ENCODE measurements around the gene ATP5F1D. TPM values are rescaled to one million over a fixed set of nuclear protein-coding genes. Genes with fewer than 3 reads are reported as not detected.

ATP5F1D gene
- total RNA-seq, 1 experiment from 2014 or later = 53.1 TPM

DNA sequence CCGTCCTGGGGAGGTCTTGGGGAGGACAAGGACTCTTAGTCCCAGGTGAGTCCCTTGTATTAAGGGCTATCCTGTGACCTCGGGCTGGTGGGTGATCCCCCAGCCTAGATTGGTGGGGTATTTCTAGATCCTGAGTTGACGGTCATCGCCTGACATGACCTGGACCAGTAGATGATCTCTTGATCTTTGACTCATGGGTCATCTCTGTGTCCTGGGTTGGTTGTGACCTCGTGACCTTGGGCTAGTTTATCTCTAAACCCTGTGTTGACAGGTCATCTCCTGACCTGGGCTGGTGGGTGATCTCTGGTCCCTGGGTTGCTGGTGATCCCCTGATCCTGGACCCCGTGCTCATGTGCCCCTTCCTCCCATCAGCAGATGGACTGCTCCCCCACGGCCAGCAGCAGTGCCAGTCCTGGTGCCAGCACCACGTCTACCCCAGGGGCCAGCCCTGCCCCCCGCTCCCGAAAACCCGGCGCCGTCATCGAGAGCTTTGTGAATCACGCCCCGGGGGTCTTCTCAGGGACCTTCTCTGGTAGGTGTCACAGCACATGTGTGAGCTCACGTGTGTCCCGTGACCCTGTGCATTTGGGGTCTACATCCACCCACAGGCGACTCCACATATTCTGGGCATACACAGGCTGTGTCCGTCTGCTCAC, 13.1 kb downstream of the ATP5F1D start:
- DNase-seq = no peak
- Histone ChIP-seq H3K4me3 (ENCODE audit: insufficient read depth, low read depth, low read length) (no peak overlapping the region), H3K36me3 (replicated peaks; ENCODE audit: control insufficient read depth, insufficient read depth, low read length) (peaks cover 19% of the 10 kb centered on the region), H3K27me3 (ENCODE audit: control insufficient read depth, insufficient read depth, low read length) (no peaks in the 10 kb centered on the region)

DNA sequence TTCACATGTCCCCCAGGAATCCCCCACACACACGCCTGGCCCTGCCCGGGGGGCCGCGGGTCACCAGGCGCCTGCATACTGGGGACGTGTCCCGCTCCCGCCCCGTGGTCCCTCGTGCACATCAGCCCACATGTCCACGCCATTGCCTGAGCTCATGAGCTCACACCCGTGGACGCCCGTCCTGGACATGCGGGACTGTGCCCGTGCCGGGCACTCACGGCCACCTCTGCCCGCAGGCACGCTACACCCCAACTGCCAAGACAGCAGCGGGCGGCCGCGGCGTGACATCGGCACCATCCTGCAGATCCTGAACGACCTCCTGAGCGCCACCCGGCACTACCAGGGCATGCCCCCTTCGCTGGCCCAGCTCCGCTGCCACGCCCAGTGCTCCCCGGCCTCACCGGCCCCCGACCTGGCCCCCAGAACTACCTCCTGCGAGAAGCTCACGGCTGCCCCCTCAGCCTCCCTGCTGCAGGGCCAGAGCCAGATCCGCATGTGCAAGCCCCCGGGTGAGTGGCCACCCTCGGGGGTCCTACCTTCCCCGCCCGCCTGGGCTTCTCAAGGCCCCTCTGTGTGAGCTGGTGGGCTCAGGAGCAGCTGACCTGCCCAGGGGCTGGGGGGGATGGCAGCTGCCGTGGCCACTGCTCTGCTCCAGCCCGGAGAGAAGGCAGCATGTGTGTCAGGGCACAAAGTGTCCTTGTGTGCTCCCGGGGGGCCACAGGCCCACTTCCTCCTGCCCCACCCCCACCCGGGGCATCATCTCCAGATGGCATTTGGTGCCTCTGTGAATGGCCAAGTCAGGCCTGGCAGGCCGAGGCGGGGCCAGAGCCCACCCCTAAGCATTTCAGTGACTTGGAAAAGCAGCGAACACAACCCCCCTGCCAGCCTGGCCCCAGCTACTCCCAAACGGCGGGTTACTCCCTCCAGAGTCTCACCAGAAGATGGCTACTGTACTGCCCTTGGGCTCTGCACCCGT, 13.9 kb downstream of the ATP5F1D start:
- Histone ChIP-seq H3K4me3 (ENCODE audit: insufficient read depth, low read depth, low read length) (no peak overlapping the region), H3K27me3 (ENCODE audit: control insufficient read depth, insufficient read depth, low read length) (no peaks in the 10 kb centered on the region), H3K36me3 (replicated peaks; ENCODE audit: control insufficient read depth, insufficient read depth, low read length) (peaks cover 19% of the 10 kb centered on the region)
- DNase-seq = no peak

DNA sequence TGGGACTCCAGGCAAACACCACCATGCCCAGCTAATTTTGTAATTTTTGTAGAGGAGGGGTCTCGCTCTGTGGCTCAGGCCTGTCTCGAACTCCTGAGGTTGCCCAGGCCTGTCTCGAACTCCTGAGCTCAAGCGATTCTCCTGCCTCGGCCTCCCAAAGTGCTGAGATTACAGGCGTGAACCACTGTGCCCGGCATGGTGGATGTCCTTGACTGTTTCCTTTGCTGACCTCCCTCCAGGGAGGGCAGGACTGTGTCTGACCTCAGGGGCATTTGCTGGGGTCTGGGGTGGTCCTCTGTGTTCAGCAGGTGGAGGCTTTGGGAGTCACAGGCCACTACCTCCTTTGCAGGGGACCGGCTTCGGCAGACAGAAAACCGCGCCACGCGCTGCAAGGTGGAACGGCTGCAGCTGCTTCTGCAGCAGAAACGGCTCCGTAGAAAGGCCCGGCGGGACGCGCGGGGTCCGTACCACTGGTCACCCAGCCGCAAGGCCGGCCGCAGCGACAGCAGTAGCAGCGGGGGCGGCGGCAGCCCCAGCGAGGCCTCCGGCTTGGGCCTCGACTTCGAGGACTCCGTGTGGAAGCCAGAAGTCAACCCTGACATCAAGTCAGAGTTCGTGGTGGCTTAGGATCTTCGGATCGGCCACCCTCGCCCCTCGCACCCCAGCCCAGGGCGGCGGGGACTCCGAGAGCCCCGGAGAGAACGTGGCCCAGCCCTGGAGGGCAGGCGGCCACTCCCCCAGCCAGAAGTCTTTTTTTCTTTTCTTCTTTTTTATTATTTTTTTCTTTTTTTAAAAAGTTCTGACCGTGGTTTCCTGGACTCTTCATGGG, 15.3 kb downstream of the ATP5F1D start:
- no peaks in the 10 kb centered on the region for H3K27me3 ChIP-seq (ENCODE audit: control insufficient read depth, insufficient read depth, low read length)
- H3K36me3 ChIP-seq (replicated peaks; ENCODE audit: control insufficient read depth, insufficient read depth, low read length) = peaks cover 19% of the 10 kb centered on the region
- no peak overlapping the region for H3K4me3 ChIP-seq (ENCODE audit: insufficient read depth, low read depth, low read length)
- no peak for DNase-seq

DNA sequence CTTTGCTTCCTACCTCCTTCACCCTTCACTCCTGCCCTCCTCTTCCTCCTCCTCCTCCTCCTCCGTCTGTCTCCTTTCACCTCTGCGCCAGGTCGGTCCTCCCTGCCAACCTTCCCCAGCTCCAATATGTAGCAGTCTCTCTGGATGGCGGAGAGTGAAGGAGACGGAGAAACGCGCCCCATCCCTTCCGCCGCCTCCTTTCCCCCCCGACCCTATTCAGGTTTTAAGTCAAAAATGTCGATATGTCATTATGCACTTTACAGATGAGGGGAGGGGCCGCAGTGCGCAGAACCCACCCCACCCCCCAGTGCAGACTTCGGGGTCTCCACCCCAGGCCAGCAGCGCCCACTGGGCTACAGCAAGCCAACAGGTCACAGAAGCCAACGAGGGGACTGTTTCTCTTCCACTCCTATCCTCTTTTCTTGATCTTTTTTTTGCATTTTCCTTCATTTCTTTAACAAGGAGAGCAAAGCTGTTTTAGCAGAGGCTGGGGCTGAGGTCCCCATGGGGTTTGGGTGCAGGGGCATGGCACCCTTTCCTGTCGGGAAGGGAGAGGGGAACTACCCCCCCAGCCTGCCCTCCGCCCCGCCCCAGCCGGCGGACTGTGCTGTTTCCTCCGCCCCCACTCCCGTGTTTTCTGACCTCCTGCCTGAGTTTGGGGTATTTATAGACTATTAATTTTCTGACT, 16.1 kb downstream of the ATP5F1D start:
- H3K4me3 ChIP-seq (ENCODE audit: insufficient read depth, low read depth, low read length) = no peak overlapping the region
- peaks cover 19% of the 10 kb centered on the region for H3K36me3 ChIP-seq (replicated peaks; ENCODE audit: control insufficient read depth, insufficient read depth, low read length)
- DNase-seq = no peak
- H3K27me3 ChIP-seq (ENCODE audit: control insufficient read depth, insufficient read depth, low read length) = no peaks in the 10 kb centered on the region

DNA sequence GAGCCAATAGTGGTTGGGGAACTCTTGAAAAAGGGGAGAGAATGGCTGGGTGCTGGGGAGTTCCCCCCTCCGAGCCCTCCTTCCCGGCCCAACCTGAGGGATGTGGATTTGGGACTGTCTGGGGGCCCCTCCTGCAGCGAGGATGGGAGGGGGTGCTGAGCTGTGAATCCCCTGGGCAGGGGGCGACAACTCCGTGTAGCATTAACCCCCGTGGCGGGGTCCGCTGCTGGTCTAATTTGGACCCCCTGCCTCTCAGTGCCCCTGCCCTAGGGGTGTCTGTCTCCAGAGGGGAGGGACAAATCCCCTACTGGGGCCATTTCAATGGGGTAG, 16.6 kb downstream of the ATP5F1D start:
- no peak for DNase-seq
- H3K36me3 ChIP-seq (replicated peaks; ENCODE audit: control insufficient read depth, insufficient read depth, low read length) = peaks cover 19% of the 10 kb centered on the region
- H3K27me3 ChIP-seq (ENCODE audit: control insufficient read depth, insufficient read depth, low read length) = no peaks in the 10 kb centered on the region
- H3K4me3 ChIP-seq (ENCODE audit: insufficient read depth, low read depth, low read length) = no peak overlapping the region

DNA sequence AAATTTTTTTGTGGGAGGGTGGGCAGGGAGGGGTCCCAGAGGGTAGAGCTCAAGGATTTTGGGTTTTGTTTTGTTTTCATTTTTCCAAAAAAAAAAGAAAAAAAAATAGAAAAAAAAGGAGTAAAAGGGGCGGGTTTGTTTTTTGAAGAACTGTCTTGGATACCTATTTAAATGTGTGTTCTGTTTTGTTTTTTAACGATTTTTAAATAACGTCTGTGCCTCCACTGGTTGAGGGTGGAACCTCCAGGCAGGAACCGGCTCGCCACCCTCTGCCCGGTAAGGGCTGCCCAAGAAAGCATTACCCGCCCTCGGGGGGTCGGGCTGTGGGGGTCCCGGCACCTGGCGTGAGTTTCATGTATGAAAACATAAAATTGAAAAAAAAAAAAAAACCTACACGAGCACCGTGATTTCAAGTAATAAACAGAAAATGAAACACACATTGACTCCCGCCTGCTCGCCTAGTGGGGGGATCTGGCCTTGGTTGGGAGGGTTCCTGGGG, 17.2 kb downstream of the ATP5F1D start:
- peaks cover 19% of the 10 kb centered on the region for H3K36me3 ChIP-seq (replicated peaks; ENCODE audit: control insufficient read depth, insufficient read depth, low read length)
- no peak overlapping the region for H3K4me3 ChIP-seq (ENCODE audit: insufficient read depth, low read depth, low read length)
- no peak for DNase-seq
- no peaks in the 10 kb centered on the region for H3K27me3 ChIP-seq (ENCODE audit: control insufficient read depth, insufficient read depth, low read length)

DNA sequence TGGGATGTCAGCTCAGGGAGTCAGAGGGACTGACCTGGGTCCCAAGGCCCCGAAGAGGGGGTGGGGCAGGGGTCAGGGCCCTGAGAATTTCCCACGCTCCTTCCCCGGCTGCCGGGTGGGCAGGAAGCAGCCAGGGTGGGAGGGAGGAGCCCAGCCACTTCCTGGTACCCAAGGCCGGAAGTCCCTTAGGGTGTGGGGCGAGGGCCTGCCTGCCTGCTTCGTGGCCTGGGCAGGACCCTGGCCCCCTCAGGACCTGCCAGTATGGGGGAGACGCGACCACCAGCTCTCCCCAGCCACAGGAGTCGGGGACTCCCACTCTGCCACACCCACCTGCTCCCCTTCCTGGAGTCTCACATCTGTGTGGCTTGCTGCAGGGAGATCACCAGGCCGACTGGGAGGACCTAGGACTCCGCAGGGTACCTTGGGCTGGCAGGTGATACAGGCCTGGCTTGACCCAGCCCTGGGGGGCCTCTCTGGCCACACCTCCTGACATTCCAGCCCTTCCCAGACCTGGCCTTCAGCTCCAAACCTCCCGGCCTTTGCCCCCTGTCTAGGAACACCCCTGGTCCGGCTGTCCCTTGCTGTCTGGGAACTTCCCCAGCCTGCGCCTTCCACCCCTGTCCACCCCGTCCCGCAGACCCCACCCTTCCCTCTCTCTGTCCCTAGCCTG, 17.8 kb downstream of the ATP5F1D start:
- Histone ChIP-seq H3K4me3 (ENCODE audit: insufficient read depth, low read depth, low read length) (peak overlapping the region; percentile 3; the same call in 1 of the 2 replicates), H3K36me3 (replicated peaks; ENCODE audit: control insufficient read depth, insufficient read depth, low read length) (peaks cover 20% of the 10 kb centered on the region), H3K27me3 (ENCODE audit: control insufficient read depth, insufficient read depth, low read length) (no peaks in the 10 kb centered on the region)
- DNase-seq = peak; percentile 87

DNA sequence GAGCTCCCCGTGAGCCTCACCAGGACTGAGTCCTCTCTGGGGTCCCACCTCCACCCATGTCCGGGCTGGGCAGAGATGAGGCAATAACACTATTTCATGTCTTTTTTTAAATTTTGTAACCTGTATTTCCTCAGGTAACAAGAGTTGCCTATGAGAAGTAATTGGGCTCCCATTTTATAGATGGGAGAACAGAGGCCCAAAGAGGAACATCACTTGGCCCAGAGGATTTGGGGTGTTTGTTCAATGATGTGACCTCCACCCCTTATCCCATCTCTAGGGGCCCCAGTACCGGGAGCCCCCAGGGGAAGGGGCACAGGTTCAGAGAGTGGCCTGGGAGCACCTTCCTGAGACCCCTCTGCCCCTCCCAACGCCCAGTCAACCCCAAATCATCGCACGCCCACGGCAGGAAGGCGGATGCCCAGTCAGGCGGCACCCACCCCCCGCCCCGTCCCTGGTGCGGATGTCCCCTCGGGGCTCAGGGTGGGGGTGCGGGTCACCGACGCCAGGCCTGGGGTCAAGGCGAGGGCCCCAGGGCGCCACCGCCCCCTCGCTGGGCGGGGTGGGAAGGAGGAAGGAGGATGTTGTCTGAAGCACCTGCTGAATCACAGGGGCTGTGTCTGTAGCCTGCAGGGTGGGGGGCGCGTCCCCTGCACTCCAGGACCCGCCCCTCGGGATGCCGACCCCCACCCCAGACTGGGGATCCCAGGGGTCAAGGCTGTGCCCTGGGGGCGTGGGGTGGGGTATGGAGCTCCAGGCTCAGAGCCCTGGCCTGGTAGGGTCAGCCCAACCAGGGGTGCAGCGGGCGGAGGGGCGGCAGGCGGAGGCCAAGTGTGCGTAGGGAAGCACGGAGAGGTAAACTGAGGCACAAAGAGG, 18.6 kb downstream of the ATP5F1D start:
- DNase-seq = peak; percentile 85
- Histone ChIP-seq H3K27me3 (ENCODE audit: control insufficient read depth, insufficient read depth, low read length) (no peaks in the 10 kb centered on the region), H3K36me3 (replicated peaks; ENCODE audit: control insufficient read depth, insufficient read depth, low read length) (peaks cover 13% of the 10 kb centered on the region), H3K4me3 (ENCODE audit: insufficient read depth, low read depth, low read length) (peak overlapping the region; percentile 33)

DNA sequence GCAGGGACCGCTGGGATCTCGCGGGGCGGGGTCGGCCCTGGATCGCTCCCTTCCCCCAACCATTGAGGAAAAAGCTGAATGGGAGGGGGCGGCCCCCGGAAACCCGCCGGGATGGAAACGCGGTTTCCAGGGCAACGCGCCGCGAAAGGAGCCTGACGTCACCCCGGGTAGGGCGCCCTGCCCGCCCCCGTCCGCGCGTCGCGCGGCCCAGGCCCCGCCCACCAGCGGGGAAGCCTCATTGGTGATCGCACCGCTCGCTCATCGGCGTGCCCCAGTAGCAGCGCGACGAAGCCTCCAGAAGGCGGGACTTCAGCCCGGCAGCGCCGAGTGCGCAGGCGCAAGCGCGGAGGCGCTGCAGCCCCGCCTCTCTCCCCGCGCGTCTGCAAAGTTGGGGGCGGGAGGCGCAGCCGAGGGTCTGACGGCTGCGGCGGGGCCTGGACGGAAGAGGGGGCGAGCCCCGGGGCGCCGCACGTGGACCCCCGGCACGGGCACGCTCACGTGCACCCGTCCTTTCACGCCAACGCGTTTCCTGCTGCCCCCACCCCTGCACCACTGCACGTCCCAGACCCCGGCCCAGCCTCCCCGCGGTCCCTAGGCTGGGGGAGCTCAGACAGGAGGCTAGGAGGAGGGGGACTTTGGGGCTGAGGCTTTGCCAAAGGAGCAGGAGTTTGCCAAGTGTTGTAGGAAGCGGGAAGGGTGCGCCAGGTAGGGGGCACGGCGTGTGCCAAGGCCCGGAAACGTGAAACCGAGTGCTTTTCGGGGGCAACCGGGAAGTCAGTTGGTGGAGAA, 19.4 kb downstream of the ATP5F1D start:
- H3K4me3 ChIP-seq (ENCODE audit: insufficient read depth, low read depth, low read length) = peak overlapping the region; percentile 78
- H3K36me3 ChIP-seq (replicated peaks; ENCODE audit: control insufficient read depth, insufficient read depth, low read length) = peaks cover 7% of the 10 kb centered on the region
- DNase-seq = peak; percentile 100
- no peaks in the 10 kb centered on the region for H3K27me3 ChIP-seq (ENCODE audit: control insufficient read depth, insufficient read depth, low read length)

DNA sequence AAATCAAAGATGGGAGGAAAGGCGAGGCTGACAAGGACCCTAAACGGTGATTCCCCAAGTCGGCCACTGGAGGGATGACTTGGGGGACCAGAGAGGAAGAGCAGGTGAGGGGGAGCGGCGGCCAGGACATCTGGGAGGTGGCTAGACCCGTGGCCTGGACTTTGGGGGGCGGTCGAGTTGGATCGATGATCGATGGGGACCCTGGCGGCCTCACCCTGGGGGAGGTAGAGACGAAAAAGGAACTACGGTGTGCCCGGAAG, 19.9 kb downstream of the ATP5F1D start:
- H3K4me3 ChIP-seq (ENCODE audit: insufficient read depth, low read depth, low read length) = peak overlapping the region; percentile 78
- H3K36me3 ChIP-seq (replicated peaks; ENCODE audit: control insufficient read depth, insufficient read depth, low read length) = peaks cover 6% of the 10 kb centered on the region
- no peaks in the 10 kb centered on the region for H3K27me3 ChIP-seq (ENCODE audit: control insufficient read depth, insufficient read depth, low read length)
- DNase-seq = peak; percentile 81

DNA sequence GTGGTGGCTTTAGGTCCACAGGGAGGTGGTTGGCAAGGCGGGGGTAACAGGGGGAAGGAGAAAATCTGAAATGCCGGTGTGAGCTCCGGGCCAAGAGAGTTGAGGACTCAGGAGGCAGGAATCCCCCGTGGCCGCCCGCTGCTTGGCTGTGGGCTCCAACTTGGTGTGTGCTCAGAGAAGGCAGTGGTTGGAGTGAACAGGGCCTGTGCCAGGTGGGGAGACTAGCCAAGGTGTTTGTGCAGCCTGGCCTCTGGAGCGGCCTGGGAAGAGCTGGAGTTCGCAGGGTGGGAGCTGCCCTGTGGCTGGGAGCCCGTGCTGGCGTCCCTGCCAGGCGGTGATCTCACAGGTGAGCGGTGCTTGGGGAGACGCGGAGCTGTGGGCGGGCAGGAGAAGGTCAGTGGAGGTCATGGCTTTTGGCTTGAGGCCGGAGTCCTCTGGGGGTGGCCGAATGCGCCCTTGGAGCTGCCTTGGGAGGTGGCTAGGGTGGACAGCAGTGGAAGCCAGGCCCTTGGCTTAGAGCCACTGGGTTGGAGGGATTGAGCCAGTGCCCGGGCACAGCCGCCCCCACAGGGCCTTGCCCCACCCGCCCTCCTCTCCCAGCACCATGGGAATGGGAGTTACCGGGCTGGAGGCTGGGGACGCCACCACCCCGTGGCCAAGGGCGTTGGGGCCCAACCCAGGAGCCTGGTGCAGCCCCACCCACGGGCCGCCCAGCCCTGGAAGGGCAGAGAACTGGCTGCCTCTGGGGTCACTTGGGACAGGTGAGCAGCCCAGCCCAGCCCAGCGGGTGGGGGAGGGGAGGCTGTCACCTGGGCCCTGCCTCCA, 20.5 kb downstream of the ATP5F1D start:
- Histone ChIP-seq H3K36me3 (replicated peaks; ENCODE audit: control insufficient read depth, insufficient read depth, low read length) (peaks cover 3% of the 10 kb centered on the region), H3K27me3 (ENCODE audit: control insufficient read depth, insufficient read depth, low read length) (peaks cover under 1% of the 10 kb centered on the region; the same call in 1 of the 2 replicates), H3K4me3 (ENCODE audit: insufficient read depth, low read depth, low read length) (peak overlapping the region; percentile 78)
- DNase-seq = peak; percentile 69

DNA sequence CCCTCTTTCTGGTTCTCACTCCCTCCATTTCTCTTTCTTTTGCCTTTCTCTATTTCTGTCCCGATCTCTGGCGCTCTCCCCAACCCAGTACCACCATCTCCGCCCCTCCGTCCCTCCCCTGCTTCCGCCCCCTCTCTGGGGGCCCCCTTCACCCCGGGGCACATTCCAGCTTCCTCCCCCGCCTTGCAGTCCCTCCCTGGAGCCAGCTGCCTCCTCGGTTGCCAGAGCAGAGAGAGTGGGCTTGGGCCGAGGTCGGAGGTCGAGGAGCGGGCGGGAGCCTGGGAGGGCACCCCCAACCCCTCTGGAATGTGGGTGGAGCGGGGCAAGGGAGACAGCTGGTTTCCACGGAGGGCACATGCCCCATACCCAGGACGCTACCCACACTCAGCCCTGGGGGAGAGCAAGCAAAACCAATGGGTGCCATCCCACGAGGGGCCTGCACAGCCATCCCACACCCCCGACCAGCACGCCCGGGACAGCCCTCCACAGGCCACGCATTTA, 21.1 kb downstream of the ATP5F1D start:
- H3K4me3 ChIP-seq (ENCODE audit: insufficient read depth, low read depth, low read length) = peak overlapping the region; percentile 78
- peaks cover 3% of the 10 kb centered on the region for H3K27me3 ChIP-seq (ENCODE audit: control insufficient read depth, insufficient read depth, low read length)
- DNase-seq = peak; percentile 90
- H3K36me3 ChIP-seq (replicated peaks; ENCODE audit: control insufficient read depth, insufficient read depth, low read length) = peaks cover 2% of the 10 kb centered on the region
